ACC112 (cell line): ENCODE measurements around the gene SLC6A12.

ENCODE experiments used
- H2AFZ ChIP-seq: fragments of 200-600 bp; sonication (generic); one replicate; pipeline ENCODE4 v1.6.0; 2017; ENCODE audit warnings: antibody characterized with exemption, low read length; ENCODE audit not compliant: unreplicated experiment
- H3K27ac ChIP-seq: fragments of 200-600 bp; sonication (generic); 2 replicates; pipeline ENCODE4 v1.5.1; 2014; ENCODE audit warnings: low read depth, mild to moderate bottlenecking, antibody characterized with exemption, low read length, moderate library complexity
- H3K27me3 ChIP-seq: fragments of 200-600 bp; sonication (generic); 2 replicates; pipeline ENCODE4 v1.6.1; 2014; ENCODE audit warnings: mild to moderate bottlenecking, antibody characterized with exemption, low read length, moderate library complexity, mixed read lengths; ENCODE audit not compliant: insufficient read depth
- H3K36me3 ChIP-seq: fragments of 200-600 bp; sonication (generic); 2 replicates; pipeline ENCODE4 v1.6.1; 2016; ENCODE audit warnings: mild to moderate bottlenecking, antibody characterized with exemption, low read length, moderate library complexity, mixed read lengths; ENCODE audit not compliant: insufficient read depth
- H3K4me1 ChIP-seq: fragments of 200-600 bp; sonication (generic); one replicate; pipeline ENCODE4 v1.6.1; 2016; ENCODE audit warnings: low read length, mixed read lengths; ENCODE audit not compliant: insufficient read depth, unreplicated experiment, control insufficient read depth
- H3K4me3 ChIP-seq: fragments of 200-600 bp; sonication (generic); 2 replicates; pipeline ENCODE4 v1.5.1; 2014; ENCODE audit warnings: mild to moderate bottlenecking, low read depth, low read length
- H3K79me2 ChIP-seq: fragments of 200-600 bp; sonication (generic); one replicate; pipeline ENCODE4 v1.6.0; 2016; ENCODE audit warnings: low read length; ENCODE audit not compliant: control insufficient read depth, unreplicated experiment, insufficient read depth

SLC6A12 gene

DNA sequence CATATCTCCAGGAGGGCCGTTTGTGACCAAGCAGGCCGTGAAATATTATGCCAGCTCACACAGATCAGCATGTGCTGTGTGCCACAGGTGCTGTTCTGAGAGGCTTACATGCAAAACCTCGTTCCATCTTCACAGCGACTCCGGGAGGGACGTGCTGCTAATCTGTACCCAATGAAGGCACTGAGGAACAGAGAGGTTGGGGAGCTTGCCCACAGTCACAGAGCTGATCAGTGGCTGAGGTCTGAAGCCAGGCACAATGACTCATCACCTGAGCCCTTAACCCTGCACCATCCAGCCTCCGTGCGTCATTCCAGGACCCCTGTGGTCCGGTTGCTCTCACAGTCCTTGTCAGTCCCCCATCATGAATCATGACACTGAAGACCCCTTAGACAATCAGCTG lies 66.7 kb downstream of the SLC6A12 start:
- H2AFZ ChIP-seq: no peak overlapping the region
- H3K27me3 ChIP-seq: peaks cover 46% of the 10 kb centered on the region
- H3K36me3 ChIP-seq: no peaks in the 10 kb centered on the region
- no peak overlapping the region for H3K4me3 ChIP-seq
- no peak overlapping the region for H3K27ac ChIP-seq
- H3K79me2 ChIP-seq: no peaks in the 10 kb centered on the region
- no peaks in the 10 kb centered on the region for H3K4me1 ChIP-seq

DNA sequence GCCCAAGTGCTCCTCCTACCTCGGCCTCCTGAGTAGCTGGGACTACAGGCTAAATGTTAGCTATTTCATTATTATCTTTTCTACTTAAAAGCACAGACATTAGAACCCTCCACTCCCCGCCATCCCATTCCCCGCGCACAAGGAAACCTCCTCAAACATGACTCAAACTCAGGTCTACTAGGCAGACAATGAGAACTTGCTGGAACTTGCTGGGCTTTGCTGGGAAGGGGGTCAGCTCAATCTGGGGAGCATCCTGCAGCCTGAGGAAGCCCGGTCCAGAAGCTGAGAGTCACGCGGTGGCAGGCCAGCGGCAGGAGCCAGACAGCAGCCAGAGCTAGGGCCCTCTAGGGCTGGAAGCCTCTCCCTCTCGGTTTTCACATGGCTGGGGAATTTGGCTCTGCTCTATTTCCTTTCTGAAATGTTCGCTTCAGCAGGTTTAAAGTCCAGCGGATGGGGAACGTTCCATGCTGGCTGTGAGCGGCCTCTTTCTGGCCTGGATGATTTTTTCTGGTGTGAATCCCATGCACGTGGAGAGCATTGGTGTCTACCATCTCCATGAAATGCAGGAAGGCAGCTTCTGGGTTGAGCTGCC lies 68.5 kb downstream of the SLC6A12 start:
- Histone ChIP-seq H3K79me2 (no peaks in the 10 kb centered on the region), H3K27me3 (peaks cover 52% of the 10 kb centered on the region), H2AFZ (no peak overlapping the region), H3K27ac (no peak overlapping the region), H3K4me1 (no peaks in the 10 kb centered on the region), H3K36me3 (no peaks in the 10 kb centered on the region), H3K4me3 (no peak overlapping the region)

DNA sequence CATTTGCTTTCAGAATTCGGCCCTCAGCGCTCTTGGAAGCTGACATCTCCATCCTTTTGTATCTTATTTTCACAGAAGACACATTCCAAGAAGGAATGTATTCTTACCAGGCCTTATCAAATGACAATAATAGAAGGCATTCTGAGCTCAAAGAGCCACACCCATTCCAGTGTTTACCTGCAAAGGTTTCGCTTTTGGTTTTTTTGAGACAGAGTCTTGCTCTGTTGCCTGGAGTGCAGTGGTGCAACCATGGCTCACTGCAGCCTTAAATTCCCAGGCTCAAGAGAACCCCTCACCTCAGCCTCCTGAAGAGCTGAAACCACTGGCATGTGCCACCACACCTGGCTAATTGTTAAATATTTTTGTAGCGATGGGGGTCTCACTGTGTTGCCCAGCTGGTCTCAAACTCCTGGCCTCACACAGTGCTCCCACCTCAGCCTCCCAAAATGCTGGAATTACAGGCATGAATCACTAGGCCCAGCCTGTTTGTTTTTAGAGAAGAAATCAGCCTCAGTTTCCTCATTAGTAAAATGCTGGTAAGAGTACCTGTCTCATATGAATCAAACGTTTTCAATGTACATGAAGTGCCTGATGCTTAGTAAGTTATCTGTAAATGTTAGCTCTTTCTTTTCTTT lies 69.2 kb downstream of the SLC6A12 start:
- no peaks in the 10 kb centered on the region for H3K36me3 ChIP-seq
- H3K27ac ChIP-seq: no peak overlapping the region
- no peak overlapping the region for H2AFZ ChIP-seq
- H3K27me3 ChIP-seq: peaks cover 52% of the 10 kb centered on the region
- no peaks in the 10 kb centered on the region for H3K79me2 ChIP-seq
- H3K4me1 ChIP-seq: no peaks in the 10 kb centered on the region
- H3K4me3 ChIP-seq: no peak overlapping the region

DNA sequence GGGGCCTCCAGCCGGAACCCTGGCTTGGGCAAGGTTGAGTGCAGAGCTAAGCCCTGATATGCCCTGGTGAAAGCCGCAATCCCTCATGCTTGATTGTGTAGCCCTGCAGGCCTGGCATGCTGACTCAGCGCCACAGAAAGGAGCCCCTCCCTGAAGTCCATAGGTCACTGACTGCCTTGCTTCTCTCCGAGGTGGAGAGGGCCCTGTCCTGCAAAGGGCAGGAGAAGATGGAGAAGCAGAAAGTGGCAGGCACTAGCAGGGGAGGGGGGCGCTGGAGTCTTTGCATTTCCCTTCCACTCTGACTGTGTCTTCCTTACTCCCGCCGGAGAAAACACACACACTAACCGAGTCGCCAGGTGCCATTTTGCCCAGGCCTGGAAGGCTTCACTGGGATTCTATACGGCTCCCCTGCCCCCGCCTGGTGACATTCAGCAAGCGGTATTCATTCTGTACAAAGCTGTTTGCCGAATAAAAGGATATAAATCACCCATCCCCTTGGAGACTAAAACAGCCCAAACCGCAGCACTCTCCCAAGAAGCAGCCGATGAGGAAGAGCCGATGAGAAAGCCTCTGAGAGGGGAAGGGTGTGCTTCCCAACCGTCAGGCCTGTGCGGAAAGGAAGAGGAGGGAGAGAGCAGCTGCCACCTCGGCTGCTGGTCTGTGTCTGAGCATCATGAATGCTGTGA lies 69.8 kb downstream of the SLC6A12 start:
- H3K79me2 ChIP-seq: no peaks in the 10 kb centered on the region
- no peaks in the 10 kb centered on the region for H3K4me1 ChIP-seq
- no peak overlapping the region for H2AFZ ChIP-seq

DNA sequence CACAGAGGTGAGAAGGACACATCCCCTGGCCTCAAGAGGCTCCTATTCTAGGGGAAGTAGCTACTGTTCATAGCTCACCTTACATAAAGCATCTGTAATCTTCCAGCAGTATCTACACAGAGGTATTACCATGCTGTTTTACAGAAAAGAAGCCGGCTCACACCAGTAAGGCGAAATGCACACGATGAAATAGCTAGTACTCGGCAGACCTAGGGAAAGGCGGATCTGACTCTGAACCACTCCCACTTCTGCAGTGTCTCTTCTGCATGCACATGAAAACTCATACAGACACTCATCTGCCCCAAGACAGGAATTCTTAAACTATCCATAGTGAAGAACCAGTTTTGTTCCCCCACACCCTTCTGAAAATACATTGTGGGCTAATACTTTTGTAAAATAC lies 73.8 kb downstream of the SLC6A12 start:
- no peaks in the 10 kb centered on the region for H3K36me3 ChIP-seq
- no peaks in the 10 kb centered on the region for H3K4me1 ChIP-seq
- H2AFZ ChIP-seq: no peak overlapping the region
- no peak overlapping the region for H3K4me3 ChIP-seq
- H3K27ac ChIP-seq: no peak overlapping the region
- H3K27me3 ChIP-seq: peaks cover 61% of the 10 kb centered on the region
- no peaks in the 10 kb centered on the region for H3K79me2 ChIP-seq

More for the DNA sequence above, 69.8 kb downstream of the SLC6A12 start:
- no peaks in the 10 kb centered on the region for H3K36me3 ChIP-seq
- no peak overlapping the region for H3K4me3 ChIP-seq
- H3K27me3 ChIP-seq: peaks cover 52% of the 10 kb centered on the region
- no peak overlapping the region for H3K27ac ChIP-seq
